Thyroid gland (tissue), 4 donors: ENCODE data around the gene PXMP4. TPM values are rescaled to one million over a fixed set of nuclear protein-coding genes. Genes with fewer than 3 reads are reported as not detected.
A peak's percentile ranks its signal among the peaks of the same experiment; 100 is the strongest.

Experiments used
- DNase-seq, 2 donors: peaks; one replicate each; pipeline ENCODE4 v3.0.0-alpha.2; 2019
- H3K27ac ChIP-seq, 3 donors: fragments of 200-600 bp; sonication (generic); 1 replicate in 2 of 3; 2 replicates in 1 of 3; pipeline ENCODE4 v1.5.1; 2016 to 2019; ENCODE audit warnings: mild to moderate bottlenecking in 1 of 3, moderate library complexity in 1 of 3
- H3K27me3 ChIP-seq: fragments of 200-600 bp; sonication (generic); one replicate; pipeline ENCODE4 v1.5.1; 2019
- H3K36me3 ChIP-seq, 2 donors: fragments of 200-600 bp; sonication (generic); one replicate each; pipeline ENCODE4 v1.5.1; 2016 to 2019
- H3K4me1 ChIP-seq, 2 donors: fragments of 200-600 bp; sonication (generic); one replicate each; pipeline ENCODE4 v1.5.1; 2017 to 2019
- H3K4me3 ChIP-seq, 3 donors: fragments of 200-600 bp; sonication (generic); replicated peaks in 1 of 3; 1 replicate in 2 of 3; 2 replicates in 1 of 3; pipeline ENCODE4 v1.5.1; 2016; ENCODE audit warnings: mild to moderate bottlenecking in 1 of 3
- H3K9me3 ChIP-seq: fragments of 200-600 bp; sonication (generic); one replicate; pipeline ENCODE4 v1.5.1; 2017
- POLR2A ChIP-seq, 2 donors: fragments of 450-650 bp; IDR thresholded peaks; one replicate each; pipeline ENCODE4 v1.6.1; 2017; ENCODE audit warnings: antibody characterized with exemption in 2 of 2, mild to moderate bottlenecking in 2 of 2, moderate library complexity in 1 of 2
- WGBS, 2 donors: methylation state at CpG; one replicate each; pipeline ENCODE4 v1.1.5; 2017; 5-methylcytosine and 5-hydroxymethylcytosine counted together
- intact Hi-C: fragments of 100-400 bp; cut with DNase I; formaldehyde crosslinking; loops from one replicate; pipeline ENCODE4 v1.15.1; 2023
- total RNA-seq, 4 donors: library from RNA; depleted of rRNA; stranded (reverse); fragments of >200 nt; gene quantifications; one replicate each; pipeline ENCODE4 v1.2.3, GENCODE V29; 2016
- TF ChIP-seq, protein P1 (sequence below), 6 experiments: fragments of 200-600 bp in 3 of 6; fragments of 450-650 bp in 3 of 6; sonication (generic) in 3 of 6; IDR thresholded peaks; one replicate each; pipeline ENCODE4 v1.5.1; 2016 to 2019; ENCODE audit warnings: antibody characterized with exemption in 6 of 6, mild to moderate bottlenecking in 2 of 6, inconsistent platforms in 1 of 6, moderate library complexity in 1 of 6

PXMP4 gene
- total RNA-seq, 4 donors from 2014 or later = 17.7 to 31.2 (median 22.0) TPM

DNA sequence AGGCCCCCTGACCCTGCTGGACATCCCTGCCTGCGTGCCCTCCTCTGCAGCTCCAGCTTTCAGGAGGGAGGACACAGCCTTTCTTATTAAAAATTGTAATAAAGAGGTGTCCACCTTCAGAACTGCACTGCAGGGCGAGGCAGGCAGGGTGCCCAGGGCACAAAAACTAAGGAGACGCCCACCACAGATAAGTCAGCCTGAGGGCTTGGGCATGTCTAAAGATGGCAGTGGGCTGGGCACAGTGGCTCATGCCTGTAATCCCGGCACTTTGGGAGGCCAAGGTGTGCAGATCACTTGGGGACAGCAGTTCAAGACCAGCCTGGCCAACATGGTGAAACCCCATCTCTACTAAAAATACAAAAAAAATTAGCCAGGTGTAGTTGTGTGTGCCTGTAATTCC is 64.9 kb downstream of the PXMP4 start:
- no peak for DNase-seq
- intact Hi-C loops = no loop called here
- Histone ChIP-seq H3K27ac (no peak overlapping the region), H3K27me3 (no peaks in the 10 kb centered on the region), H3K9me3 (no peaks in the 10 kb centered on the region), H3K36me3 (peaks cover 10 to 17% of the 10 kb centered on the region in 2 donors), H3K4me1 (peaks cover 3 to 8% of the 10 kb centered on the region in 2 donors), H3K4me3 (no peak overlapping the region)
- 52 to 69% methylated on average over 3 to 4 of the region's 4 CpGs for WGBS, 2 donors
- TF ChIP-seq, protein P1, sequence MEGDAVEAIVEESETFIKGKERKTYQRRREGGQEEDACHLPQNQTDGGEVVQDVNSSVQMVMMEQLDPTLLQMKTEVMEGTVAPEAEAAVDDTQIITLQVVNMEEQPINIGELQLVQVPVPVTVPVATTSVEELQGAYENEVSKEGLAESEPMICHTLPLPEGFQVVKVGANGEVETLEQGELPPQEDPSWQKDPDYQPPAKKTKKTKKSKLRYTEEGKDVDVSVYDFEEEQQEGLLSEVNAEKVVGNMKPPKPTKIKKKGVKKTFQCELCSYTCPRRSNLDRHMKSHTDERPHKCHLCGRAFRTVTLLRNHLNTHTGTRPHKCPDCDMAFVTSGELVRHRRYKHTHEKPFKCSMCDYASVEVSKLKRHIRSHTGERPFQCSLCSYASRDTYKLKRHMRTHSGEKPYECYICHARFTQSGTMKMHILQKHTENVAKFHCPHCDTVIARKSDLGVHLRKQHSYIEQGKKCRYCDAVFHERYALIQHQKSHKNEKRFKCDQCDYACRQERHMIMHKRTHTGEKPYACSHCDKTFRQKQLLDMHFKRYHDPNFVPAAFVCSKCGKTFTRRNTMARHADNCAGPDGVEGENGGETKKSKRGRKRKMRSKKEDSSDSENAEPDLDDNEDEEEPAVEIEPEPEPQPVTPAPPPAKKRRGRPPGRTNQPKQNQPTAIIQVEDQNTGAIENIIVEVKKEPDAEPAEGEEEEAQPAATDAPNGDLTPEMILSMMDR (IDR thresholded peaks at IDR 0.05) = no peak
- no peak for TF ChIP-seq POLR2A (IDR thresholded peaks at IDR 0.05)

DNA sequence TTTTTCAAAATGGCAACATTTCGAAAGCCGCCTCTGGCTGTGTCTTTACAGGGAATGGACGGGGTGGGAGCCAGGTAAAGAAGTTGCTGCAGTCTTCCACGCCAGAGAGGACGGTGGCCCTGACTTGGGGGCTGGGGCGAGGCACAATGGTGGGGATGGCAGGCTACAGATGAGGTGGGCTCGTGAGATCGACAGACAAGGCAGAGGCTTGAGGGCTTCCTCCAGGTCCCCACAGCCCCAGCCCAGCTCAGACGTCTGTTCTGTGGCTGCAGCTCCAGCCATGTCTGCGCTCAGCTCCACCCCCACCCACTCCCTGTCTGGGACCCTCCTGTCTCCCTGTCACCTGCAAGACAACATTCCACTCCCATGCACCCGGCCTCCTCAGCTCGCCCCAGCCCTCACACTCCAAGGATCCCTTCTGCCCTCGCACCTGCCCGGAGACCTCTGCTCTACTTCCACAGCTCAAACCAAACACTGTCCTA is 65.4 kb downstream of the PXMP4 start:
- intact Hi-C loops = loop anchor here (5.0 kb wide), 1 partner anchor 202 kb away; no protein-coding TSS in a partner anchor
- peaks cover 3 to 10% of the 10 kb centered on the region in 2 donors for H3K4me1 ChIP-seq
- no peaks in the 10 kb centered on the region for H3K27me3 ChIP-seq
- no peak overlapping the region for H3K4me3 ChIP-seq
- H3K27ac ChIP-seq = no peak overlapping the region
- H3K9me3 ChIP-seq = no peaks in the 10 kb centered on the region
- H3K36me3 ChIP-seq = peaks cover 7 to 16% of the 10 kb centered on the region in 2 donors
- TF ChIP-seq, protein P1 (IDR thresholded peaks at IDR 0.05) = no peak
- no peak for TF ChIP-seq POLR2A (IDR thresholded peaks at IDR 0.05)
- DNase-seq = no peak
- WGBS, 2 donors = 56 to 62% methylated on average over 13 of the region's 14 CpGs

DNA sequence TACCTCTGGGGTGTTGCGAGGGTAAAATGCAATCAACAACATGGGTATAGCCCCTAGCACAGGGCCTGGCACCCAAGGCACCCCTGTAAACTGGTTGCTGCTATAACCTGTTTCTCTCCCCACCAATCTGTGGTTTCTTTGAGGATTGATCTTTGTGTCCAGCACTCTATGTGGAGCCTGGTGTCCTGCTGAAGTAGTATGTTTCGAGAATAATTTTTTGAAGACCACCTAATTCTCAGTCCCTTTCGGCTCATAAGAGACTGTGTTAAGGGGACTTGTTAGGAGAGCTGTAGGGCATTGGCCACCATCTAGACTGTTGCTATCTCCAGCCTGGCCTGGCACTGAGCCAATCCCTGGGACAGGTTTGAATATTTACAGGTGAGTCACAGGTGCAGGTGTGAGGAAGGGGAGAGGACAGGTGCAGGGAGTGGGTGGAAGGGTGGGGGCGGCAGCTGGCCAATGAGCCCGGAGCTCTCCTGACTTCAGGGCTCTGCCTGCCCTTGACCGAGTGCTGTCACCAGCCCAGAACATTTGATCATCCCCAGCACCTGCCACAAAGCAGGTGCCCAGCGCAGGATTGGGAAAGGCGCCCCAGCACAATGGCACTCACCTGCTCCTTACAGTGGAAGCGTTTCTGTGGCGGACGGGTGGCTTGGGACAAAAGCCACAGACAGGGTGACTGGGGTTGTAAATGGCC is 66.1 kb downstream of the PXMP4 start:
- Histone ChIP-seq H3K9me3 (no peaks in the 10 kb centered on the region), H3K36me3 (peaks cover 7 to 11% of the 10 kb centered on the region in 2 donors), H3K27ac (no peak overlapping the region), H3K27me3 (no peaks in the 10 kb centered on the region), H3K4me1 (peaks cover 7 to 17% of the 10 kb centered on the region in 2 donors), H3K4me3 (no peak overlapping the region)
- TF ChIP-seq, protein P1 (IDR thresholded peaks at IDR 0.05) = no peak
- no peak for TF ChIP-seq POLR2A (IDR thresholded peaks at IDR 0.05)
- intact Hi-C loops = loop anchor here (5.0 kb wide), 1 partner anchor 202 kb away; no protein-coding TSS in a partner anchor
- DNase-seq = peak; percentile 81 to 83
- 69 to 70% methylated on average over 9 to 11 of the region's 11 CpGs for WGBS, 2 donors

DNA sequence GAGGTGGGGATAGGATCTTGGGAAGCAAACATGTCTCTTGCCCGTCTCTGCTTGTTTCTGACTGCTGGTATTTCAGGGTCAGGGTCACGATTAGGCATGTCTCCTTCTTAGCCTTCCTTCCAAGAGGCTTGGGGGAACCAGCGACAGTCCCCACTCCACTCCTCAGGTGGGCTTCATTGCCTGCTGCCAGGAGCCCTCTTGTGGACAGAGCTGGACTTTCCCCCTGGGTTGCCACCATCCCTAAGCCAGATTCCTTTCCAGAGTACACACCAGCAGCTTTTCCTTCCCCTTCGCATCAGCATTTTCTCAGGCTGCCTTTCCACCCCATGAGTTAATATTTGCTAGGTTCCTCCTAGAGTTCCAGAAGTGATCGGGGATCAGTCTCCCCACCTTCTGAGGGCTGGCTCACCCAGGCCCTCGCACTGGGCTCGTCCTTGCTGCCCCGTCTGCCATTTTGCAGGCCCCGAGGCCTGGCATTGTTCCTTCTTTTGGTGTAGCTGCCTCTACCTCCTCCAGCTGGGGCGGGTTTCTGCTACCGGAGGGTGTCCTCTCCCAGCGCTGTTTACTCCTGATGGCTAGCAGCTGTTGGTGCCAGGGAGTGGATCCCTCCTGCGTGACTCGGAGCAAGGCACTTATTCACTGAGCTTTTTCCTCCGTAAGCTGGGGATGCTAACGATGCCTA is 66.8 kb downstream of the PXMP4 start:
- no peaks in the 10 kb centered on the region for H3K27me3 ChIP-seq
- H3K36me3 ChIP-seq = peaks cover 7 to 11% of the 10 kb centered on the region in 2 donors
- no peak overlapping the region for H3K4me3 ChIP-seq
- intact Hi-C loops = loop anchor here (5.0 kb wide), 1 partner anchor 201 kb away; no protein-coding TSS in a partner anchor
- TF ChIP-seq, protein P1 (IDR thresholded peaks at IDR 0.05) = peak; percentile 50 to 84 (median 79)
- no peak for TF ChIP-seq POLR2A (IDR thresholded peaks at IDR 0.05)
- peaks cover 11 to 24% of the 10 kb centered on the region in 2 donors for H3K4me1 ChIP-seq
- H3K27ac ChIP-seq = no peak overlapping the region
- 59 to 62% methylated on average over 16 of the region's 16 CpGs for WGBS, 2 donors
- peak; percentile 70 to 73 for DNase-seq
- no peaks in the 10 kb centered on the region for H3K9me3 ChIP-seq

Other genes starting within 250 kb of the PXMP4 start
- 10 to 100 TPM; 29.7 to 57.3 (median 35.8) TPM for gene CBFA2T2, start 230.2 kb downstream of the PXMP4 start, total RNA-seq
- gene C20orf144, start 58.0 kb downstream of the PXMP4 start, total RNA-seq = under 1 TPM in 1 of 4 donors, not detected in 3; 0.13 TPM
- 1 to 10 TPM; 2.1 to 3.9 (median 2.6) TPM for gene ACTL10, start 53.4 kb downstream of the PXMP4 start, total RNA-seq
- gene NECAB3, start 45.9 kb downstream of the PXMP4 start, total RNA-seq = 10 to 100 TPM; 65.2 to 99.8 (median 73.4) TPM
- gene E2F1, start 33.9 kb downstream of the PXMP4 start, total RNA-seq = under 1 TPM in 3 of 4 donors, not detected in 1; 0.42 to 0.89 (median 0.67) TPM
- gene ZNF341, start 11.7 kb upstream of the PXMP4 start, total RNA-seq = 1 to 10 TPM; 1.1 to 3.5 (median 2.8) TPM
- gene CHMP4B, start 91.0 kb upstream of the PXMP4 start, total RNA-seq = 10 to 100 TPM; 70.3 to 93.5 (median 85.7) TPM